GM21528 (cell line): ENCODE data around the gene TRPV2.
"Not testable (repeated sequence)": the region's sequence is repeated elsewhere in the genome, so short reads cannot be mapped to it uniquely, and the experiment has no call there.

ENCODE experiments used
- ATAC-seq: cut with Tn5 transposase; IDR thresholded peaks from one replicate; pipeline ENCODE4 v1.9.1; 2021; ENCODE audit warnings: mild to moderate bottlenecking, moderate library complexity; ENCODE audit not compliant: unreplicated experiment, low FRiP score

TRPV2 gene

GRCh38 chr17:16415031-16415924, at the start of gene TRPV2:
TSS of gene TRPV2 (plus strand) at chr17:16415571. CDS start at chr17:16417669, 2,098 bp downstream.
- no peak for ATAC-seq

DNA sequence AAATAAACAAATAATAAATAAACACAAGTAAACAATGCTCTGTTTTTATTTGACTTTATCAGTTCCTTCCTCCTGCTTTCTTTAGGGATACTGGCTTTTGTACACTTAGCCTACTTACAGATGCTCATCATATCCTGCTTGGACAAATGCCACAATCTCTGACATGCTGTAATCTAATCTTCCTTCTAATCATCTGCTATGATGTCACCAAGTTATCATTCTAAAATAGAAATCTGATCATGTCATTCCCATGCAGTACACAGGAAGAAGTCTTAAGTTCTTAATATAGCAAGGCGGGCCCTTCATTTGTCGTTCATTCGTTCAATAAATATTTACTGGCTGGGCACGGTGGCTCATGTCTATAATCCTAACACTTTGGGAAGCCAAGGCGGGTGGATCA, 43.6 kb upstream of the TRPV2 start:
- ATAC-seq, result no peak

DNA sequence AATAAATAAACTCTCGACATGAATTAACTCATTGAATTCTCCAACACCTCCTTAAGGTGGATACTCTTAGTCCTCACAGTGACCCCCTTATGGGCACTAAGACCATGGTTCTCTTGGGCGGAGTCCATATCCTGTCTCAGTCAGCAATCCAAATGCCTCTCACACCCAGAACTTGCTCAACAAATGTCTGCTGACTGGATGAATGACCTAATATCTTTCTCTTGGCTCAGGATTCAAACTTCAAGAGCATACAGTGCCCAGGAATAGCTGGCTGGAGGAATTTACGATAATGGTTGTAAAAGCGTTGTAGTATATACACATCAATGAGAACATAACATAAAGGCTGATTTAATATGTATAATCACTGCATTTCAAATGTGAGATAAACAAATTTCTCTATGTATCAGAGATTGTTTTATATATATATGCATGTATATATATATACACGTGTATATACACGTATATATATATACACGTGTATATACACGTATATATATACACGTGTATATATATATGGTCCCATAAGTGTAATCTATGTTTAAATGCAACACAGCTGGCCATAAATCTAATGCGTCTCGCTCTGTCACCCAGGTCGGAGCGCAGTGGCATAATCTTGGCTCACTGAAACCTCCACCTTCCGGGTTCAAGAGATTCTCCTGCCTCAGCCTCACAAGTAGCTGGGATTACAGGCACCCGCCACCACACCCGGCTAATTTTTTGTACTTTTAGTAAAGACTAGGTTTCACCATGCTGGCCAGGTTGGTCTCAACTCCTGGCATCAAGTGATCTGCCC, 41.0 kb upstream of the TRPV2 start:
- no peak for ATAC-seq

DNA sequence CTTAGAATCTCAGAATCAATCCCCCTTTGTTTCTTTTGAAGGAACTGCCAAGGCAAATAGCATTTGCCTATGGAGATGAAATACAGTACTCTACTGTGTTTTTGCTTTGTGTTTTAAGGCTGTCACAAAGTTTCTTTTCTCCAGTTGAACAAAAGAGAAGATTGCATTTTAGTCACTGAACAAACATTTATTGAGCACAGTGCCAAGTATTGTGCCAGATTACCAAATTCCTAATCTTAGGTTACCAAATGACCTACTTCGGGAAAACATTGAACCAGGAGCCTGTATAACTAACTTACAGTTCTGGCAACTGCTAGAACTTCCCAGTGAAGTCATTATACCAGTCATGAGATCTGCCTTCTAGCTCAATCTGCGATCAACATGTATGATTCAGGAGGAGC, 37.4 kb upstream of the TRPV2 start:
- ATAC-seq, result no peak

- no peak for ATAC-seq
Observed at GRCh38 chr17:16378636-16379282, 36.6 kb upstream of the TRPV2 start.

DNA sequence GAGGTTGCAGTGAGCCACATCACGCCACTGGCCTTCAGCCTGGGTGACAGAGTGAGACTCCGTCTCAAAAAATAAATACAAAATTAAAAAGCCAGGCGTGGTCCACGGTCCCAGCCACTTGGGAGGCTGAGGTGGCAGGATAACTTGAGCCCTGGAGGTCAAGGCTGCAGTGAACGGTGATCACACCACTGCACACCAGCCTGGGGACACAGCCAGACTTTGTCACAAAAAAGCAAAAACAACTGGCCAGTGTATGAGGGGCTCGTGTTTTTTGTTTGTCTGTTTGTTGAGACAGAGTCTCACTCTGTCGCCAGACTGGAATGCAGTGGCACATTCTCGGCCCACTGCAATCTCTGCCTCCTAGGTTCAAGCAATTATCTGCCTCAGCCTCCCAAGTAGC, 35.7 kb upstream of the TRPV2 start:
- ATAC-seq, result no peak

GRCh38 chr17:16380640-16381495, 34.5 kb upstream of the TRPV2 start, which contains the start of gene UBB:
TSS of gene UBB (plus strand) at chr17:16381091. CDS start at chr17:16381908, 817 bp downstream.
- ATAC-seq, result peak; percentile 93

DNA sequence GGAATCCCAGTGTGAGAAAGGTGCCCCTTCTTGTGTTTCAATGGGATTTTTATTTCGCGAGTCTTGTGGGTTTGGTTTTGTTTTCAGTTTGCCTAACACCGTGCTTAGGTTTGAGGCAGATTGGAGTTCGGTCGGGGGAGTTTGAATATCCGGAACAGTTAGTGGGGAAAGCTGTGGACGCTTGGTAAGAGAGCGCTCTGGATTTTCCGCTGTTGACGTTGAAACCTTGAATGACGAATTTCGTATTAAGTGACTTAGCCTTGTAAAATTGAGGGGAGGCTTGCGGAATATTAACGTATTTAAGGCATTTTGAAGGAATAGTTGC, 33.9 kb upstream of the TRPV2 start:
- no peak for ATAC-seq

DNA sequence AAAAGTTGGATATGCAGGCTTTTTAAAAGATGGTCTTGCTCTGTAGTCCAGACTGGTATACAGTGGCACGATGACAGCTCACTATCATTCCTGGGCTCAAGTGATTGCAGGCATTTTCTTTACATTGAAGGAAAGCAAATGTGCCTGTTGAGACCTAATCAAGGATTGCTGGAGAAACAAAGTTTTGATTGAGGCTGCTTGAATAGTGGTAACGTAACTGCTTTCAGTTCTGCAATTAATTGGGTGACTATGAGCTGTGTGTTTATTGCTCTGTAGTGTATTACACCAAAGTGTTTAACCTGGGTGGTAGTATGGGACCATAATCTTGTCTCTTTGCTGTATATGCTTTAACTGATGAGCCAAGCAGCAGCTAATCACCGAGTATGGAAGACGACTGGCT, 32.2 kb upstream of the TRPV2 start:
- ATAC-seq, result no peak

- ATAC-seq, result no peak
Observed at GRCh38 chr17:16383772-16384287, 31.5 kb upstream of the TRPV2 start.

- no peak for ATAC-seq
Observed at GRCh38 chr17:16384557-16384956, 30.8 kb upstream of the TRPV2 start.

DNA sequence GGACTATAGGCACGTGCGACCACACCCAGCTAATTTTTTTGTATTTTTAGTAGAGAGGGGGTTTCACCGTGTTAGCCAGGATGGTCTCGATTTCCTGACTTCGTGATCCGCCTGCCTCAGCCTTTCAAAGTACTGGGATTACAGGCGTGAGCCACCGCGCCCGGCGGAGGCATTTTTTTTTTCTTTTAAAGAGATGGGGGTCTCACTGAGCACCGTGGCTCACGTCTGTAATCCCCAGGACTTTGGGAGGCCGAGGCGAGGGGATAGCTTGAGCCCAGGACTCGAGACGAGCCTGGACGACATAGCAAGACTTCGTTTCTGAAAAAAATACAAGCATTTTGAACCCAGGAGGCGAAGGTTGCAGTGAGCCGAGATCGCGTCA, 29.3 kb upstream of the TRPV2 start:
- ATAC-seq, result not testable (repeated sequence)

DNA sequence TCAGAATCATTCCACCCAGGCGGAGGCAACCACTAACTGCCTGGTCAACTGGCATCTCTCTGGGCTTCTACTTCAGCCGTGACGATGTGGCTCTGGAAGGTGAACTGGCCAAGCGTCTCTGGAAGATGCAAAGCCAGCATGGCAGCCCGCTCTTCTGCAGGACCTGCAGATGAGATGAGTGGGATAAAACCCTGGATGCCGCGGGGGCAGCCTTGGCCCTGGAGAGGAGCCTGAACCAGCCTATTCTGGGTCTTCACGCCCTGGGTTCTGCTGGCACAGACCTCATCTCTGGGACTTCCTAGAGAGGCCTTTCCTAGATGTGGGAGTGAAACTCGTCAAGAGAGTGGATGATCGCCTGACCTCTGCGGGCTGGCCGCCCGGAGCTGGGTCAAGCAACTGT, 23.9 kb upstream of the TRPV2 start:
- no peak for ATAC-seq

DNA sequence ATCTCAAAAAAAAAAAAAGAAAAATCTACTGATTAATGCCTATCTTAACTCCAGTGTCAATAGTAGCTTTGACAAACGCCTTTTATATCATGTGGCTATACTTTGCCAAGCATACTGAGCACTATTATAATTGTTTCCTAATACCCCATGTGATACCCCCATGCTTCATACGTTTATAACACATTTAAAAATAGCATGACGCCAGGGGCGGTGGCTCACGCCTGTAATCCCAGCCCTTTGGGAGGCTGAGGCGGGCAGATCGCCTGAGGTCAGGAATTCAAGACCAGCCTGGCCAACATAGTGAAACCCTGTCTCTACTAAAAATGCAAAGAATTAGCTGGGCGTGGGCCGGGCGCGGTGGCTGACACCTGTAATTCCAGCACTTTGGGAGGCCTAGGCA, 22.9 kb upstream of the TRPV2 start:
- ATAC-seq, result not testable (repeated sequence)

- not testable (repeated sequence) for ATAC-seq
Observed at GRCh38 chr17:16395887-16396286, 19.5 kb upstream of the TRPV2 start.

DNA sequence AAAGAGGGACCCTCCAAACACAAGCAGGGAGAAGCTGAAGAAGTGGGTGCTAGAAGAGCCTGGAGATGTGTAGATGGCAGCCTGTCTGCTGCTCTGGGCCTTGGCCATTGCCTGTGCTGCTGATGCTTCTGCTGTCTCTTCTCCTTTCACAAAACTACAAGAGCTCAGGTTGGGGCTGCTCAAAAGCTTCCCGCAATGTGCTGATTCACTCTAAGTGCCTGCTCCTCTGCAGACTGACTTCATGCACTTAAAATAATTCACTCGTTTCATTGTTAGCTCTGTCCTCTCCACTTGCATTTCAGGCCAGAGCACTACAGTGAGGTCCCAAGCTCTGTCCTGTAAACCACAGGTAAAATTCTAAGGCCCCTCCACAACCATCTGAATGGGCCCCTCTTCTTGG, 18.7 kb upstream of the TRPV2 start:
- not testable (repeated sequence) for ATAC-seq

DNA sequence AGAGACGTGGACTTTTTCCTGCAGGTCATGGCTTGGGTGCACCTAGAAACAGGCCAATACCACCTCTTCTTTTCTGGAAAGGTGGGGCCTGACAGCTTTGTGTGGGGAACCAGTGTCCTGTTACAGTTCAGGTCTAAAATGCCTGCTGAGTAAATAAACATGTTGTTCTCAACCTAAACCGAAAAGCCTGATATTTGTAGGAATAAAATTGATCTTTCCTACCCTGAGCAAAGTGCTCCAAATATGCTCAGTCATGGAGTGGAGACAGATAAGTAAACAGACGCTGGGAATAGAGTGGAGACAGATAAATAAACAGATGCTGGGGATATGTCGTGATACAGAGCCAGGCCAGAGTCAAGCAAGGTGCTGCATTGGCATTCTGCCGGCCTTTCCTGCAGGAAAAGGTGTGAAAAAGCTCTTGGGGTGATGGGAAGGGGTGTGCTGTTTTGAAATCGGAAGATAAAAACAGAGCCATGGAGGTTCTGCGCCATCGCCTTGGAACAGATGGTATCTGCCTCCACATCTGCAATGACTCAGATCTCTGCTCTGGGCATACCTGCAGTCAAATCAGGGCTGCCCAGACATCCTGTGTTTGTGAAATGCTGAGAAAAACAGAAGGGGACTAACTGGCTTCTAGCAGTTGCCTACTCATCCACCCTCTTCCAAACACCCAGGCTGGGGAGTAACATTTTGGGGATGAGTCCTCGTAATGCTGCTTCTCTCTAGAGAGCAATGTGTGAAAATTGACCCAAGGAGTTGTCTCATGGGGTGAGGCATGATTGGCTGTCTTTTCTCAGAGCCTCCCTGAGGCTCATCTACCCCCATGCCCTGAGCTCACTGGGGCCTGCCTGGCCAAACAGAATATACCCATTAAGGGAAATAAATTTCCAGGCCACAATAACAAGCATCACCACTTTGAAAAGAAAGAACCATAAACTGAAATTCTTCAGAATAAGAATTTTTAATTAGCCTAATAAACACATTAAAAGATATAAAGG, 16.8 kb upstream of the TRPV2 start:
- no peak for ATAC-seq

GRCh38 chr17:16403847-16404246, 11.5 kb upstream of the TRPV2 start:
- ATAC-seq, result not testable (repeated sequence)
